Thymus (tissue), 11 donors: Measurements from ENCODE around the gene DCUN1D3. TPM values are rescaled to one million over a fixed set of nuclear protein-coding genes. Genes with fewer than 3 reads are reported as not detected.

Experiments
- DNase-seq, 9 donors: peaks; one replicate each; pipeline ENCODE4 v3.0.0-alpha.2; 2013; ENCODE audit warnings: low spot score in 9 of 9, low read depth in 6 of 9, missing footprints in 1 of 9
- H3K27ac ChIP-seq, 2 donors: one replicate each; pipeline ENCODE4 v1.5.1; 2013; ENCODE audit warnings: control low read depth in 1 of 2, low read depth in 1 of 2, low read length in 1 of 2, mild to moderate bottlenecking in 1 of 2, moderate library complexity in 1 of 2
- H3K27me3 ChIP-seq, 2 donors: one replicate each; pipeline ENCODE4 v1.5.1; 2013; ENCODE audit warnings: low read length in 1 of 2; ENCODE audit not compliant: control insufficient read depth in 2 of 2, insufficient read depth in 1 of 2
- H3K36me3 ChIP-seq, 2 donors: one replicate each; pipeline ENCODE4 v1.5.1; 2013; ENCODE audit warnings: low read length in 1 of 2, mild to moderate bottlenecking in 1 of 2, moderate library complexity in 1 of 2; ENCODE audit not compliant: control insufficient read depth in 2 of 2, insufficient read depth in 2 of 2
- H3K4me1 ChIP-seq, 2 donors: one replicate each; pipeline ENCODE4 v1.5.1; 2013; ENCODE audit warnings: low read length in 2 of 2; ENCODE audit not compliant: control insufficient read depth in 2 of 2, insufficient read depth in 2 of 2
- H3K4me3 ChIP-seq, 2 donors: one replicate each; pipeline ENCODE4 v1.5.1; 2013; ENCODE audit warnings: low read length in 2 of 2, control low read depth in 1 of 2, mild to moderate bottlenecking in 1 of 2
- H3K9me3 ChIP-seq, 2 donors: one replicate each; pipeline ENCODE4 v1.5.1; 2013; ENCODE audit warnings: low read length in 1 of 2, mild to moderate bottlenecking in 1 of 2; ENCODE audit not compliant: control insufficient read depth in 2 of 2, insufficient read depth in 1 of 2
- WGBS: extraction: QIAGEN DNeasy Blood & Tissue Kit; methylation state at CpG from one replicate; pipeline ENCODE4 v1.1.7; 2013; 5-methylcytosine and 5-hydroxymethylcytosine counted together
- polyA plus RNA-seq: library from polyadenylated mRNA; stranded (reverse); fragments of 200-250 nt; gene quantifications from one replicate; pipeline ENCODE4 v1.2.3, GENCODE V29; 2013
- total RNA-seq: library from RNA; stranded (reverse); fragments of 120-200 nt; gene quantifications from one replicate; pipeline ENCODE4 v1.2.4, GENCODE V29; 2013
- donor health status: healthy.

DCUN1D3 gene
- total and polyA plus RNA-seq, 2 donors: 3.4 to 3.9 TPM

GRCh38 chr16:20853143-20853542 lies 47.0 kb downstream of the DCUN1D3 start:
- no peak overlapping the region for H3K4me3 ChIP-seq
- H3K4me1 ChIP-seq: no peaks in the 10 kb centered on the region
- 98% methylated on average over 5 of the region's 5 CpGs for WGBS
- H3K27ac ChIP-seq: no peak overlapping the region
- no peaks in the 10 kb centered on the region for H3K27me3 ChIP-seq
- no peaks in the 10 kb centered on the region for H3K9me3 ChIP-seq
- peaks cover 3 to 6% of the 10 kb centered on the region in 2 donors for H3K36me3 ChIP-seq
- DNase-seq: no peak

- WGBS: 92% methylated on average over 2 of the region's 2 CpGs
- Histone ChIP-seq H3K9me3 (no peaks in the 10 kb centered on the region), H3K27ac (no peak overlapping the region), H3K4me3 (no peak overlapping the region), H3K4me1 (no peaks in the 10 kb centered on the region), H3K36me3 (peaks cover 7 to 12% of the 10 kb centered on the region in 2 donors), H3K27me3 (no peaks in the 10 kb centered on the region)
- DNase-seq: no peak
These were observed 48.6 kb downstream of the DCUN1D3 start for GRCh38 chr16:20851601-20852000.

DNA sequence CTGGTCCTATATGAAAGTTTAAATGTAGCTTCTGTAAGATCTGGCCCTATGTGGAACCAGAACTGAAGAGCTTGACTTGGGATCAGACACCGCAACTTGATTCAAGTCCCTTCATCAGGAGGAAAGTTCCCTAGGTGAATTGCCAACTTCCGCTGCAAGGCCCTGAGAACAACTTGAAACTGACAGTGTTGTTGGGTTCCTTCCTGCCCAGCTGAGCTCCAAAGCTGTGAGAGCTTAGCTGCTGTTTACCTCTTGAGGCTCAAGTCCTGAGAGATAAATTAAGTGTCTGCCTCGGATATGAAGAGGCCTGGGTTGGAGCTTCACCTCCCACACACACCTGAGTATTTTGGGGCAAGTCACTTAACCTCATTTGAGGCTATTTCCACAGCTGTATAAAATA lies 49.2 kb downstream of the DCUN1D3 start:
- H3K27me3 ChIP-seq: no peaks in the 10 kb centered on the region
- WGBS: 94% methylated on average over 3 of the region's 3 CpGs
- H3K9me3 ChIP-seq: no peaks in the 10 kb centered on the region
- DNase-seq: no peak
- H3K27ac ChIP-seq: no peak overlapping the region
- no peak overlapping the region for H3K4me3 ChIP-seq
- H3K4me1 ChIP-seq: no peaks in the 10 kb centered on the region
- H3K36me3 ChIP-seq: peaks cover 10 to 17% of the 10 kb centered on the region in 2 donors

GRCh38 chr16:20849589-20850390 lies 50.4 kb downstream of the DCUN1D3 start:
- peak in 8 of 9 donors; percentile 21 to 73 (median 48) for DNase-seq
- 61% methylated on average over 6 of the region's 6 CpGs for WGBS

GRCh38 chr16:20847550-20847949 lies 52.6 kb downstream of the DCUN1D3 start:
- Histone ChIP-seq H3K27me3 (no peaks in the 10 kb centered on the region), H3K9me3 (no peaks in the 10 kb centered on the region), H3K4me1 (peaks cover 16% of the 10 kb centered on the region in 2 donors), H3K4me3 (no peak overlapping the region), H3K27ac (no peak overlapping the region), H3K36me3 (peaks cover 7 to 20% of the 10 kb centered on the region in 2 donors)
- WGBS: 92% methylated on average over 2 of the region's 2 CpGs
- no peak for DNase-seq

More at GRCh38 chr16:20849589-20850390, 50.4 kb downstream of the DCUN1D3 start:
- H3K4me3 ChIP-seq: no peak overlapping the region
- H3K36me3 ChIP-seq: peaks cover 11 to 23% of the 10 kb centered on the region in 2 donors
- no peaks in the 10 kb centered on the region for H3K9me3 ChIP-seq
- no peaks in the 10 kb centered on the region for H3K27me3 ChIP-seq
- no peak overlapping the region for H3K27ac ChIP-seq
- peaks cover 3 to 5% of the 10 kb centered on the region in 2 donors for H3K4me1 ChIP-seq

- Histone ChIP-seq H3K27ac (no peak overlapping the region), H3K4me3 (no peak overlapping the region)
These were observed 53.6 kb downstream of the DCUN1D3 start for GRCh38 chr16:20846551-20846950.

DNA sequence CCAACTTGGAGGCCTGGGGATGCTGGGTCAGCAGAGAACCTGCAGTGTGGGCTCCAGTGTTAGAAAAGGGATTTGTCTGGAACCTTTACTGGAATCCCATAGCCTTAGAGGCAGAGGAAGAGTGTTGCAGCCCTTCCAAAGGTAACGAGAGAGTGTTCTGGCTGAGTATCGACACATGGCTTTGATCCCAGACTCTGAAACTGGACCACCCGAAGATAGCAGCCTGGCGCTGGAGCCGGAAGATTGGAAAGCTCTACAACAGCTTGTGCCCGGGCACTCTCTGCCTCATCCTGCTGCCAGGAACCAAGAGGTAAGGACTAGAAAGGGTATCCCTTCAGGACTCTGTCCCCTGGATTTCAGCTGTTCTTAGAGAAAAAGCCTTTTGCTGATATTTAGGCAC lies 54.1 kb downstream of the DCUN1D3 start:
- Histone ChIP-seq H3K9me3 (no peaks in the 10 kb centered on the region), H3K4me3 (no peak overlapping the region), H3K36me3 (peaks cover 7 to 19% of the 10 kb centered on the region in 2 donors), H3K27me3 (no peaks in the 10 kb centered on the region), H3K4me1 (peaks cover 16% of the 10 kb centered on the region in 2 donors), H3K27ac (no peak overlapping the region)
- no peak for DNase-seq
- WGBS: 98% methylated on average over 6 of the region's 6 CpGs

More at GRCh38 chr16:20846551-20846950, 53.6 kb downstream of the DCUN1D3 start:
- no peak for DNase-seq
- Histone ChIP-seq H3K9me3 (no peaks in the 10 kb centered on the region), H3K27me3 (no peaks in the 10 kb centered on the region), H3K36me3 (peaks cover 7 to 20% of the 10 kb centered on the region in 2 donors), H3K4me1 (peaks cover 16% of the 10 kb centered on the region in 2 donors)

DNA sequence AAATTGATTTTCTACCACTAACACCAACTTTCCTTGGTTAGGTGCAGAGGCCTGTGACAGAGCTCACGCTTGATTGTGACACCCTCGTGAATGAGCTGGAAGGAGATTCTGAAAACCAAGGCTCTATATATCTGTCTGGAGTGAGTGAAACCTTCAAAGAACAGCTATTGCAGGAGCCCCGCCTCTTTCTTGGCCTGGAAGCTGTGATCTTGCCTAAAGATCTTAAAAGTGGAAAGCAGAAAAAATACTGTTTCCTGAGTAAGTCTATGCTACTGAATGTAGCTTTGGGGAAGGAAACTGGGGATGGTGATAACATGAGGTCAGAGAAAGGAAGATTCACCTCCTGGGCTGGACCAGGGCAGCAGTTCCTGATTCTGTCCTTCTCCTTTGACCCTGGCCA lies 55.6 kb downstream of the DCUN1D3 start:
- Histone ChIP-seq H3K4me1 (peaks cover 16% of the 10 kb centered on the region in 2 donors), H3K9me3 (no peaks in the 10 kb centered on the region), H3K4me3 (no peak overlapping the region), H3K27ac (peak overlapping the region; percentile 50 to 81), H3K27me3 (no peaks in the 10 kb centered on the region), H3K36me3 (peaks cover 11 to 22% of the 10 kb centered on the region in 2 donors)
- WGBS: 8% methylated on average over 3 of the region's 3 CpGs
- DNase-seq: peak in 6 of 9 donors; percentile 34 to 73 (median 48)

GRCh38 chr16:20844054-20844453 lies 56.1 kb downstream of the DCUN1D3 start:
- Histone ChIP-seq H3K4me3 (no peak overlapping the region), H3K36me3 (peaks cover 11 to 22% of the 10 kb centered on the region in 2 donors), H3K4me1 (peaks cover 16% of the 10 kb centered on the region in 2 donors), H3K27ac (peak overlapping the region; percentile 28 to 77), H3K27me3 (no peaks in the 10 kb centered on the region), H3K9me3 (no peaks in the 10 kb centered on the region)
- DNase-seq: peak in 4 of 9 donors; percentile 31 to 70 (median 34)
- 25% methylated on average over 2 of the region's 2 CpGs for WGBS
